Cardiac septum (tissue), 1 donor: ENCODE data around the gene B4GALNT4. TPM values are rescaled to one million over a fixed set of nuclear protein-coding genes. Genes with fewer than 3 reads are reported as not detected.
"Not testable (repeated sequence)": the region's sequence is repeated elsewhere in the genome, so short reads cannot be mapped to it uniquely, and the experiment has no call there.

Source experiments
- DNase-seq: peaks from one replicate; pipeline ENCODE4 v3.0.0-alpha.2; 2020; ENCODE audit warnings: low spot score
- intact Hi-C: fragments of 100-400 bp; cut with DNase I; formaldehyde crosslinking; loops from one replicate; pipeline ENCODE4 v1.14.0; 2022
- total RNA-seq: library from RNA; stranded (reverse); fragmentation: NEBNext Ultra II Directional; extraction: Animal tissue kit (Norgen Biotek cat#: 25700); gene quantifications from one replicate; pipeline ENCODE4 v1.2.1, GENCODE V29; 2021
- donor health status: DM: no; HTN: no; CAD: no.

B4GALNT4 gene
- total RNA-seq, 1 donor from 2014 or later, result 0.24 TPM

DNA sequence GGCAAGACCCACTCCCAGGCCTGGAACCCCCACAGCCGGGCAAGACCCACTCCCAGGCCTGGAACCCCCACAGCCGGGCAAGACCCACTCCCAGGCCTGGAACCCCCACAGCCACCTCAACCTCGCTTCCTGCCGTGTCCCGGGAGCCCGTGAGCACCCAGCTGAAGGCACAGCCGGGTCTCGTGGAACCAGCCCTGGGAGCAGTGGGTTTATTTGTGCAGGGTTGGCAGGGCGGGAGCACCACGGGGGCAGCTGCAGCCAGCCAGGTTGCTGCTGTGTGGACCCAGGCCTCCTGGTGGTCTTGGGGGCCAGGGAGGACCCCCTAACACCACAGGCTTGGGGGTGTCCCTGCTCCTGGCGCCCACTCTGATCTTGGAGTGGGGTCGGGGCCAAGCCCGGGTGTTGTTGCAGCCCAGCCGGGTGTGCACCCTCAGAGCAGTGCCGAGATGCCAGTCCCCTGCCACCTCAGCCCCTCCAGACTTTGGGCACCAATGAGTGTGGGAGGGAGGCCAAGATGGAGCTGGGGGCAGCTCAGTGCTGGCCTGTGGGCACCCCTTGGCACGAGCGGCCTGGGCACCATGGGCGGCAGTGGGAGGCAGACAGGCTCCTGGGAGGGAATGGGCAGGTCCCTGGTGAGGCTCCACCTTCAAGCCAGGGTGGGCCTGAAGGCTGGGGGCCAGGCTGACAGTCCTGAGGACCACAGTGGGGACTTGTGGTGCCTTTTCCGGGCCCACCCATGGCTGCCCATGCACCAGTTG lies 16.5 kb downstream of the B4GALNT4 start:
- no peak for DNase-seq
- intact Hi-C loops, result no loop called here

DNA sequence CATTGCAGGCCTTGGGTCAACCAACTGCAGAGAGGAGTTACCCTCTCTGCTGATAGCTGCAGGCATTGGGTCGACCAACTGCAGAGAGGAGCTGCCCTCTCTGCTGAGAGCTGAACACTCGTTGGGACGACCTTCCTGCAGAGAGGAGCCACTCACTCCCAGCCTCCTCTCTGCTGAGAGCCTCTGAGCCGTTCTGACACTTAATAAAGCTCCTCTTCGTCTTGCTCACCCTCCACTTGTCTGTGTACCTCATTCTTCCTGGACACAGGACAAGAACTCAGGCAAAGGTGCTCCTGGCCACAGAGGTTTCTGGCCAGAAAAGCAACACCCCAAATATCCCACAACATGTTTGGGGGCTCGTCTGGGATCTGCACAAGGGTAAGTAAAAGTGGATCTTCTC lies 17.2 kb downstream of the B4GALNT4 start:
- intact Hi-C loops, result no loop called here

DNA sequence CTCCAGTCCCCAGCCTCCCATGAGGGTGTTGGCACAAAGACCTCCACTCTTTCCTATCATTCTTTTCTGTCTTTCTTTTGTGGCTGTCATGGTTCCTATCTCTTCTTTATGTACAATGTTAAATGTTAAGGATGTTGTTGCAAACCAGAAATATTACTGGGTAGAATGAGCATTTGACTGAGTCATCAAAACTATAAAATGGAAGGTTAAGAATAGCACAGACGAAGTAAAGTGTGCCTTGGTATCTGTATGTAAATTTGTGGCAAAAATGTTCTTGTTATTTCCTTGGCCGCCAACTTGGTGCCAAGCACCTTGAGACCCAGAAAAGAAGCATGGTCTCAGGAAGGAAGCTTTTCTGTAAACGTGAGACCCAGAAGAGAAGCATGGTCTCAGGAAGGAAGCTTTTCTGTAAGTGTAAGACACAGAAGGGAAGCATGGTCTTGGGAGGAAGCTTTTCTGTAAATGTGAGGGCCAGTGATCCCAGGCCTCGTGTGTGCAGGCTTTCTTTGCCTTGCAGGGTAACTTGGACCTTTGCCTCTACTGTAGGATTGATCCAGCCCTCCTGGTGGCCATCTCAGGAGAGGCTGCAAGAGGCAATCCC lies 18.0 kb downstream of the B4GALNT4 start:
- DNase-seq, result no peak
- intact Hi-C loops, result no loop called here

More for the DNA sequence above, 17.2 kb downstream of the B4GALNT4 start:
- DNase-seq, result no peak

DNA sequence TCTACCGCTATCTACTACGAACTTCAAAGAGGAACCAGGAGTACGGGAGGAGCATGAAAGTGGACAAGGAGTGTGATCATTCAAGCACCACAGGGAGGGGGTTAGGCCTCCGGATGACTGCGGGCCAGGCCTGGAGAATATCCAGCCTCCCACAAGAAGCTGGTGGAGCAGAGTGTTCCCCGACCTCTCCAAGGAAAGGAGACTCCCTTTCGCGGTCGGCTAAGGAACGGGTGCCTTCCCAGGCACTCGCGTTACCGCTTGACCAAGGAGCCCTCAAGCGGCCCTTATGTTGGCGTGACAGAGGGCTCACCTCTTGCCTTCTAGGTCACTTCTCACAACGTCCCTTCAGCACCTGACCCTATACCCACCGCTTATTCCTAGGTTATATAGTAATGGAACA lies 20.1 kb downstream of the B4GALNT4 start:
- intact Hi-C loops, DNase-seq: not testable (repeated sequence)

DNA sequence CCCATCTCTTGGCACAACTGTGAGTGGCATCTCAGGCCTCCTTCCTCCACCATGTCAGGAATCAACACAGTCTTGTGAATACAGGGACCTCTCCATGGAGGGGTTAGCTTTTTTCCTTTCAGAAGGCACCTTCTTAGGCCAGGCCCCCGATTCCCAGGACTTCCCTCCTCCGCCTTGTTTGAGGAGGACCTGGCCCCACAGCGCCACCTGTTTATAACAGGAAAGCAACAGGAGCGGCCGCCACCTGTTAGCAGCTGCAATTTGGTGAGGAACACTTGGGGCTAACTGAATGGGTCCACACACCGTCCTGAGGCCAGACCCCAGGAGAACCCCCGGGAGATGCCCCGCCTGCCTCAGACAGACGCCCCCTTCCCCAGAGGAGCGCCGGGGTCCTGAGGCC lies 20.9 kb downstream of the B4GALNT4 start:
- no peak for DNase-seq
- intact Hi-C loops, result no loop called here

DNA sequence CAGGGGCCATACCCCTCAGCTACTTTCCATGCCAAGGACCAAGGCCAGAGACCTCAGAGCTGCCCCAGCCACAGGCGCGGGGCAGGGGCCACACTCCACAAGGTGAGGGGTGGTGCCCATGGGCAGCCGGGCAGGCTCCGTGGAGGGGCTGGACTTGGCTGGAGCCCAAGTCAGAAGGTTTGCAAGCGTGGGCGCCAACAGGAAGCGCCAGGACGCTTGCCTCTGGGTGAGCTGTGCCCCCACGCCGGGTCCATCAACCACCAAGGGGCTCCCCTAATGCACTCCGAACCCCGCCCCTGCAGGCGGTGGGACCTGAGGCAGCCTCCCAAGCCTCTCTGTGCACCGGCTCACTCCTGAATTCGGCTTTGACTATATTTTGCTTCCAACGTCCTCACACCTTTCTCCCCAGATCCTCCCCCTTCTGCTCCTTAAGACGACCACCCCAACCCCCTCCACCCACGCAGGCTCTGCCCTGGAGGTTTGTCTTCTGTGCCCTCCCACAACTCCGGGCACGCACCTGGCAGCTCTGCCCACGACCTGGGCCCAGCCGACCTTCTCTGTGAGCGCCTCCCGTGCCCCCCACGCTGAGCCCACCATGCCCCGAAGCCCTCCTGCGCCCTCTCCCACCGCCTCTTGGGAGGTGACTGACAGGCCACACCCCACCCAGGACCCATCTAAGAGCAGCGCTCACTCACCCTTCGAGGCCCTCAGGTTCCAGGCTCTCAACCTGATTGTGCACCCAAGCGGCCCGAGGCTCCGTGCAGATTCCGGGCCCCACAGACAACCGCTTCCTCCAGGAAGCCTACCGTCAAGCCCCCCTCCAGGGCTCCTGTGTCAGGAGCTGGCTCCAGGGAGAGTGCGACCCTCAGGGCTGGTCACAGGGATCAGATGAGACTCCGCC lies 22.1 kb downstream of the B4GALNT4 start:
- no peak for DNase-seq
- intact Hi-C loops, result no loop called here

DNA sequence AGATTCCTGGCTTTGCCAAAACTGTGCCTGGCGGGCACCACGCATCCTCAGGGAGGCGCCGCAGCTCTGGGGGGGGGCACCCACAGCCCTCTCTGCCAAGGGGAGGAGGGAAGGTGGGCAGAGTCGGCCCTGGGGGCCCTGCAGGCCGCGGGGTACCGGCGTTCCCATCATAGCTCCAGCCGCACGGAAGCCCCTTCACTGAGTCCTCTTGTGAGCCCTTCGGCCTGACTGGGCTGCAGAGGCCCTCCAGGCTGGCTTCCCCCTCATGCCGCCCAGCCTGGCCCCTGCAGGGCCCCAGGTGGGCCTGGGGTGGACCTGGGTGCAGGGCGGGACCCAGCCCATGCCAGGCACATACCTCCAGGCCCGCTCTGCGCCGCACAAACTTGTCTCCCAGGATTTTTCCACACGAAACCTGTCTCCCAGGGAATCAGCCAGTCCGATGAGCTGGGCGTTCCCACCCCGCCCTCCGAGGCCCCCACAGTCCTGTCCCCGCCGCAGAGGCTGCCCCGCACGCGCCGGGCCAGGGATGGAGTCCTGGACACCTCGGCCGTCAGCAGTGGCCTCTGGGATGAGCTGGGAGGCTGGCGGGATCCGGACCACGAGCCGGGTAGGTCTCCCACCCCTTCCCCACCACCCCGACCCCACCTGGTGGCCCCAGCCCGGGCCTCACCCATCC lies 22.9 kb downstream of the B4GALNT4 start:
- DNase-seq, result no peak

DNA sequence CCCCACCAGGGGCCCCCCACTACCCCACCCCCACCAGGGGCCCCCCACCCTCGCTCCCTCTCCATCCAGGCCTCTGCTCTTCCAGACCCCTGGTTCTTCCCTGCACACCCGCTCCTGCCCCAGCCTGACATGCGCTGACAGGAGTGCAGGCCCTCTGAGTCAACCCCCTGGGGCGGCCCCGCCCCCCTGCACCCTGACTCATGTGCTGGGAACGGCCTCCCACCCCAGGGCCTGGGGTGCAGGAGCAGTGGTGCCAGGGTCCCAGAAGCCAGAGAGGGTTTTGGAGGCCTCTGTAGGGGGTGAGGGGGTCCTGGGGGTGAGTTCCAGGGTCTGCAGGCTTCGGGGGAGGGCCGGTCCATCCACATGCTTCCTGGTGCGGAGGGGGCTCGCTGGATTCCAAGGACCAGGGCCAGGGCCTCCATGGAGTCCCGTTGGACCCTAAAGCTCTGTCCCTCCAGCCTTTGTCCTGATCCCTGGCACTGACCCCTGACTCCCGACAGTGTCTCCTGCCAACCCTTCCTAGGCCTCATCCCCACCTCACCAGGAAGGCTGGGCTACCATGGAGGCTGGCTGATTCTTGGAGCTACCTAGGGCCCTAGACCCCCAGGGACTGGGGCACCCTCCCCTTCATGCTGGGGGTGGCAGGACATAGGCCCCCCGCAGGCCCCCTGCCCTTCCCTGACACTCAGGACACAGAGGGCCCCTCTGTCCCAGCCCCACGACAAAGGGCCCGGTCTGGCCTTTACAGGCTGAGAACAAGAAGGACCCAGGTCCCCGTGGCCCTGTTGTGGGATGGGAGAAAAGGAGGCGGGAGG lies 24.1 kb downstream of the B4GALNT4 start:
- intact Hi-C loops, result no loop called here
- DNase-seq, result no peak

More for the DNA sequence above, 22.9 kb downstream of the B4GALNT4 start:
- intact Hi-C loops, result no loop called here

DNA sequence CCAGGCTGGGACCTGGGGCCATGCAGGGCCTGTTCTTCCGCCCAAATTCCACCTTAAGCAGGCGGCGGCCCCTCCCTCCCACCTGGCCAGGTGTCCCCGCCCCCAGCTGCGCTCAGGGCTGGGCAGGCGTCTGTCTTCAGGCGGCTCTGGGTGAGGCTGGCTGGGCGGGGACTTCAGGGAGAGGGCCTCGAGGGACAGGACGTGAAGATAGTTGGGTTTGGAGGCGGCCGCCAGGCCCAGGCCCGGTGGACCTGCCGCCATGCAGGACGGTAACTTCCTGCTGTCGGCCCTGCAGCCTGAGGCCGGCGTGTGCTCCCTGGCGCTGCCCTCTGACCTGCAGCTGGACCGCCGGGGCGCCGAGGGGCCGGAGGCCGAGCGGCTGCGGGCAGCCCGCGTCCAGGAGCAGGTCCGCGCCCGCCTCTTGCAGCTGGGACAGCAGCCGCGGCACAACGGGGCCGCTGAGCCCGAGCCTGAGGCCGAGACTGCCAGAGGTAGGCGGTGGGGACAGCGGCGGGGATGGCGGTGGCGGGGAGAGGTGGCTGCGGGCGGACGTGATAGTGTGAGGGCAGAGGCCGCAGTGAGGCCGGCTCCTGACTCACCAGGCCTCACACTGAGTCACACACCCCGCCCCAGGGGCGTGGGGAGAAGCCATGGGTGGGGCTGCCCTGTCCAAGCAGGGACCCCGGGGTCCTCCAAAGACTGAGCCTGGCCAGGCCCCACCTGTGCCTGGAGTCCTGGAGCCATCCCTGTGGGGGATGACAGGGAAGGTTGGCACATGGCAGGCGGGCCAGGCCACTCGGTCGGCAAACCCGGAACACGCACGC lies 24.9 kb downstream of the B4GALNT4 start, which contains the start of gene PKP3:
TSS of gene PKP3 (plus strand) at position 176 of the 824 bp plus-strand sequence. CDS start at position 260, 84 bp downstream.
- no peak for DNase-seq
- intact Hi-C loops, result no loop called here

DNA sequence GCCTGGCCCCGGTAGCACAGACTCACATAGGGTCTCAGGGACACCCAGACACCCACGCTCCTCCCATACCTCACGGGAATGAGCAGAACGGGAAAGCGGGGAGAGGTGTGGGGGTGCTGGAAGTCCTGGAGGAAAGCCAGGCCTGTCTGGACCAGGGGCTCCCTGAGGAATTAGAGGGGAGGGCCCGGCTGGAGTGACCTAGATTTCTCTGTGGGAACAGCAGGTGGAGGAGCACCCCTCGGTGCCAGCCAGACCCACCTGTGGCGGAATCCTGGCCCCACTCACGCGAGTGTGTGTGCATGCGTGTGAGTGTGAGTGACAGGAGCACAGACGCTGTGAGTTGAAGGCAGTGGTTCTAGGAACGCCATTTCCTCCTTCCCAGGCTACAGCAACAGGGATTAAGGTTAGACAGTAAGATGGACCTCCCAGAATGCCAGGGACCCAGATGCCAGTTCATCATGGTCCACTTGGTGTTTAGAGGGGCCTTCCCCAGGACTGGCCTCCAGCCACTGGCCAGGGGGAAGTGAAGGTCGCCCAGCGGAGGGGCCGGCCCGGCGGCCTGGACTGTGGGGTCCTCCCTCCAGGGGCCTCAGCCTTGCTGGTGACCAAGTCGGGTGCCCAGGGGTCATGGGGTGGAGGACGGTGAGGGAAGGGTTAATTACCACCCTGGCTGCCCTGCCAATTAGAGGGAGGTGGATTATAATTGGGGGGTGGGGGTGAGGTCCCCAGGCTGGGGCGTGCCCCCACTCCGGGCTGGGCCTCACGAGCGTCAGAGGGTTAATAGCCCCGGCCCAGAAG lies 25.8 kb downstream of the B4GALNT4 start:
- DNase-seq, result no peak
- intact Hi-C loops, result no loop called here

DNA sequence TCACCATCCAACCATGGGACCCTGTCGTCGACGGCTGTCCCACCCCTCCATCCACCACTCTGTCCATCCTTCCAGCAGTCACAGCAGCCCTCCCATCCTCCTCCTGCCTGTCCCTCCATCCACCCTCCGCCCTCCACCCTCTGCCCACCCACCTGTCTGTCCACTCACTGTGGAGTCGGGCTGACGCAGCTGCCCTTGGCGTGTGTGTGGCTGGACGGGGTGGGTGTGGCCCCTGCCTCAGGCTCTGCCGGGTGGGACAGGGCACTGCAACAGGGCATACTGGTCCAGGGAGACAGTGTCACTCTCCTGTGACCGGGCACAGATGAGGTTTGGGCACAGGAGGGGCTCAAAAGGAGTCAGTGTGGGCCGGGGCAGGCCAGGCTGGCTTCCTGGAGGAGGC lies 26.6 kb downstream of the B4GALNT4 start:
- no peak for DNase-seq
- intact Hi-C loops, result no loop called here

DNA sequence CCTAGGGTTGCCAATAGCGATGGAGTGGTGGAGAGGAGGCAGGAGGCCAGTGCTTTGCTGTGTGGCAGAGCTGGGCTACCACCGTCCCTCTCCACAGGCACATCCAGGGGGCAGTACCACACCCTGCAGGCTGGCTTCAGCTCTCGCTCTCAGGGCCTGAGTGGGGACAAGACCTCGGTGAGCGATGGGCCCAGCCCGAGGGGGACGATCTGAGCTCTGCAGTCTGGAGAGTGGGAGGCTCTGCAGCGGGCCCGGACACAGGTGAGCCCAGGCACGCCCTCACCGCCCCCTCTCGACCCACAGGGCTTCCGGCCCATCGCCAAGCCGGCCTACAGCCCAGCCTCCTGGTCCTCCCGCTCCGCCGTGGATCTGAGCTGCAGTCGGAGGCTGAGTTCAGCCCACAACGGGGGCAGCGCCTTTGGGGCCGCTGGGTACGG lies 27.2 kb downstream of the B4GALNT4 start:
- DNase-seq, result no peak
- intact Hi-C loops, result no loop called here

DNA sequence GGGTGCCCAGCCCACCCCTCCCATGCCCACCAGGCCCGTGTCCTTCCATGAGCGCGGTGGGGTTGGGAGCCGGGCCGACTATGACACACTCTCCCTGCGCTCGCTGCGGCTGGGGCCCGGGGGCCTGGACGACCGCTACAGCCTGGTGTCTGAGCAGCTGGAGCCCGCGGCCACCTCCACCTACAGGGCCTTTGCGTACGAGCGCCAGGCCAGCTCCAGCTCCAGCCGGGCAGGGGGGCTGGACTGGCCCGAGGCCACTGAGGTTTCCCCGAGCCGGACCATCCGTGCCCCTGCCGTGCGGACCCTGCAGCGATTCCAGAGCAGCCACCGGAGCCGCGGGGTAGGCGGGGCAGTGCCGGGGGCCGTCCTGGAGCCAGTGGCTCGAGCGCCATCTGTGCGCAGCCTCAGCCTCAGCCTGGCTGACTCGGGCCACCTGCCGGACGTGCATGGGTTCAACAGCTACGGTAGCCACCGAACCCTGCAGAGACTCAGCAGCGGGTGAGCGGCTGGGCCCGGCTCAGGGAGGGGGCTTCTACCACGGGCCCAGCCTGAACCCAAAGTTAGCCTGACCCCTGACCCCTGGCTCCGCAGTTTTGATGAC lies 27.7 kb downstream of the B4GALNT4 start:
- intact Hi-C loops, result no loop called here
- DNase-seq, result no peak

DNA sequence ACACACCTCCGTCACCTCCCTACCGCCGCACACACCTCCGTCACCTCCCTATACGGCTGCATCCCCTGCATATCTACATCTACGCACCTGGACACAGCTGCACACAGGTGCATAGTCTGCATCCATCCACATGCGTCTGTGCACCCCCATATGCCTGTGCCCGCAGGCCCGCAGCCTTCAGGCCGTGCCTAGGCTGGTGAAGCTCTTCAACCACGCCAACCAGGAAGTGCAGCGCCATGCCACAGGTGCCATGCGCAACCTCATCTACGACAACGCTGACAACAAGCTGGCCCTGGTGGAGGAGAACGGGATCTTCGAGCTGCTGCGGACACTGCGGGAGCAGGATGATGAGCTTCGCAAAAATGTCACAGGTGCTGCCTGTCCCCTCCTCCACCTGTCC lies 29.5 kb downstream of the B4GALNT4 start:
- no peak for DNase-seq
- intact Hi-C loops, result no loop called here

DNA sequence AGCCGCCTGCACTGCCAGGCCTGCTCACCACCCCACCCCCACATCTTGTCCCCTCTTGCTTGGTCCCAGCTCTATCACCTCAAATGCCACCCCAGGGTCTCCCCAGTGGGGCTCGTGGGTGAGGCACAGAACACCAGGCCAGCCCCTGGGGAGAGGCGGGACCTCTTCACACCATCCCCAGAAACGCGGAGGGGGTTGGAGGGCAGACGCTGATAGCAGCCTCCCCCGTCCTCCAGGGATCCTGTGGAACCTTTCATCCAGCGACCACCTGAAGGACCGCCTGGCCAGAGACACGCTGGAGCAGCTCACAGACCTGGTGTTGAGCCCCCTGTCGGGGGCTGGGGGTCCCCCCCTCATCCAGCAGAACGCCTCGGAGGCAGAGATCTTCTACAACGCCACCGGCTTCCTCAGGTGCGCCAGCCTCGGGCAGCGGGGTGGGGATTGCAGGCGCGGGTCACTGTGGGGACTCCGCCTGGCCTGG lies 30.5 kb downstream of the B4GALNT4 start:
- intact Hi-C loops, result no loop called here
- DNase-seq, result no peak

DNA sequence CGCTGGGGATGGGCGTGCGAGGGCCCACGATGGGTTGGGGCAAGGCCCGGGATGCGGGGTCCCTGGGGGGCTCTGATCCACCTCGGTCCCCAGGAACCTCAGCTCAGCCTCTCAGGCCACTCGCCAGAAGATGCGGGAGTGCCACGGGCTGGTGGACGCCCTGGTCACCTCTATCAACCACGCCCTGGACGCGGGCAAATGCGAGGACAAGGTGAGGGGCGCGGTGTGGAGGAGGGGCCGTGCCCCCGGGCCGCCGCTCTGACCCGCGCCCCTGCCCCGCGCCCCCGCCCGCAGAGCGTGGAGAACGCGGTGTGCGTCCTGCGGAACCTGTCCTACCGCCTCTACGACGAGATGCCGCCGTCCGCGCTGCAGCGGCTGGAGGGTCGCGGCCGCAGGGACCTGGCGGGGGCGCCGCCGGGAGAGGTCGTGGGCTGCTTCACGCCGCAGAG lies 31.0 kb downstream of the B4GALNT4 start:
- DNase-seq, result no peak
- intact Hi-C loops, result no loop called here

DNA sequence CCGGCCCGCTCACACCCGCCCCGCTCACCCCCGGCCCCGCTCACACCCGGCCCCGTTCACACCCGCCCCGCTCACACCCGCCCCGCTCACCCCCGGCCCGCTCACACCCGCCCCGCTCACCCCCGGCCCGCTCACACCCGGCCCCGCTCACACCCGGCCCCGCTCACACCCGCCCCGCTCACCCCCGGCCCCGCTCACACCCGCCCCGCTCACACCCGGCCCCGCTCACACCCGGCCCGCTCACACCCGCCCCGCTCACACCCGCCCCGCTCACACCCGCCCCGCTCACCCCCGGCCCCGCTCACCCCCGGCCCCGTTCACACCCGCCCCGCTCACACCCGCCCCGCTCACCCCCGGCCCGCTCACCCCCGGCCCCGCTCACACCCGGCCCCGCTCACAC lies 31.9 kb downstream of the B4GALNT4 start:
- intact Hi-C loops, DNase-seq: not testable (repeated sequence)
